Endometrium (tissue), 2 donors: ENCODE measurements around the gene LRIT2.

ENCODE experiments used
- FAIRE-seq: peaks from 2 replicates; lab custom pipeline; 2012; peaks lifted over from hg19 to GRCh38; lab: Jason Lieb, UNC
- donor health status: control.
- donor health status: control.

LRIT2 gene

DNA sequence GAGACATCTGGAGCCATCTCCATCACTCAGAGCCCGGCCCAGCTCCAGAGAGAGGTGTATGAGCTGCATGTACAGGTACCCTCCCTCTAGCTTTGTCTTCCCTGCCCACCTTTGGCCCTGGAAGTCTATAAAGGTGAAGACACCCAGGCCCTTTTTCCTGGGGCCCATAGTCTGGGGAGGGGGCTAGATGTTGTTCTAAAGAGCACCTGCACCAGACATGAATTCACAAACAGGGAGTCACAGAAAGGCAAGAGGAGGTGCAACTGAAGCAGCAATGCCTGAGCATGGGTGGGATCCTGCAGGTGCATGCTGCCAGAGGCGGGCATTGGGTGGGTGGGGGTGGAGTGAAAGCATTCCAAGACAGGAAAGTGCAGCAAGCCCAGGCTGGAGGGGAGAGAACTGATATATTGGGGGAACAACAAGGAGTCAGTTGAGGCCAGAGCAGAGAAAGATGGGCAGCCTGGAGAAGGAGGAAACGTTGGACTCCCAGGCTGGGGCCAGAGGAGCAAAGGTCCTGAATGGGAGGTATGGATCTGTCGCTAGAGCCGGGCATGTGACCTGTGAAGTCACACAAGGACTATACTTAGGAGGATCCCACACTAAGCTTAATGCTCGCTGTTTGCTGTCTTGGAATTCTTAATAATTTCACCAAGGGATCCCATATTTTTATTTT is 19.4 kb downstream of the LRIT2 start:
- no peak for FAIRE-seq

DNA sequence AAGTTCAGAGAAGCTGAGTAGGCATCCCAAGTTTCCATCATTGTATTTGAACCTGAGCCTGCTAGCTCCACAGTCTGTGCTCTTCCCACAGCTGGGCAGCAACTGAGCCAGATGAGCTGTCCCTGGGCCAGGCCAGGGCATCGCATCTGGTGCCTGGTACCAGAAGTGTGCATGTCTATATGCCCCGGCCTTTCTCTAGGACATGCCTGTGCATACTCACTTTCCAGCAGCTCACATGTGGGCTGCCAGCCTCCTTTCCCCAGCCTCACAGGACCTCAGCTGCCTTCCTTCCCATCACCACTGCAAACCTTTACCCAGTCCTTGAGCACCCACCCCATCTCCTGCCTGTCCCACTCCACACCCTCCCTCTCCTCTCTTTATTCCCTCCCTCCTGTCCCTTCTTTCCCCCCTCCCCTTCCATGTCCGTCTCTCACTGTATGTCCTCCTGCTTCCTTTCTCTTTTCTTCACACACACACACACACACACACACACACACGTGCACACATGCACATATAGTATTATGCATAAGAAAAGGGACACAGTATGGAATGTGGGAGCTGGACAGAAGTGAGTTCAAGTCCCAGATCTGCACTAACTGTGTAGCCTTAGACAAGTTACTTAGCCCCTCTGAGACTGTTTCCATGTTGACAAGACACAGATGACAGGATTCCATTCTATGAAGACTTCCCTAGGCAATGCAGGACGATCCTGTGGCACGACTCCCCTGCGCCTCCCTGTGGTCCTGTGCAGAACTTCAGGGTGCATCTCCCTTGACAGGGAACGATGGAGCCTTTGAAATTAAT is 20.1 kb downstream of the LRIT2 start:
- no peak for FAIRE-seq

DNA sequence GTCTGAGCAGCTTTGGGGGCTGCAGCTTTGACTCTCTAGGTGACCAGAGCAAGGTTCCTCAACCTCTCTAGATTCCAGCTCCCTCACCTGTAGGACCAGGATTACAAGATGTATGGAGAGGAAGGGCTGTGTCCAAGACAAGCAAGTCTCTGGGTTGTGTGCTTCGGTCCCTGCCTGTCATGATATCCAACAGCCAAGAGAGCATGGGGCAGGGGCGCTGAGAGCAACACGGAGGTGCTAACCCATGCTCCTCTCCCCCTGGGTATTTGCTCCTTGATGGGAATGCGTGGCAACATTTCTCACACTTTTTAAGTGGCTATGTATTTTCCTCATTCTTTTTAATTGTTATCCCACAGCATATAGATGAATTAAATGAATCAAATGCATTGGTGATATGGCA is 20.7 kb downstream of the LRIT2 start:
- no peak for FAIRE-seq

DNA sequence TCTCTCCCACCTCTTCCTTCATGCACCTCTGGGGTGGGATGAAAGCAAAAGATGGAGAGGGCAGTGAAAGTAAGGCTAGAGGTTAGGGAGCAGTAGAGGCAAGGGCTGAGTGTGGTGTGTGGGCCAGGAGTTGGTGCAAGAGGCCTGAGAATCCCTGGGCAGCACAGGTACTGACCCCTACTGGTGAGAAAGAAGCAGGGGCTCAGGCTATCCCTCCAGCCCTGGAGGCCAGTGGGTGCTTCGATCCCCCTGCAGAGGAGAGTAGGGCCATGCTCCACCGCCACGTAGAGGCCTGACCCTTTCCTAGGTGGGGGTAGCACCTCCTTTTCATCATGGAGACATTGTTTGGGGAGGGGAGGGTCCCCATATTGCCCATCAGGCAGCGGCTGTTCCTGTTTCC is 21.2 kb downstream of the LRIT2 start:
- no peak for FAIRE-seq

DNA sequence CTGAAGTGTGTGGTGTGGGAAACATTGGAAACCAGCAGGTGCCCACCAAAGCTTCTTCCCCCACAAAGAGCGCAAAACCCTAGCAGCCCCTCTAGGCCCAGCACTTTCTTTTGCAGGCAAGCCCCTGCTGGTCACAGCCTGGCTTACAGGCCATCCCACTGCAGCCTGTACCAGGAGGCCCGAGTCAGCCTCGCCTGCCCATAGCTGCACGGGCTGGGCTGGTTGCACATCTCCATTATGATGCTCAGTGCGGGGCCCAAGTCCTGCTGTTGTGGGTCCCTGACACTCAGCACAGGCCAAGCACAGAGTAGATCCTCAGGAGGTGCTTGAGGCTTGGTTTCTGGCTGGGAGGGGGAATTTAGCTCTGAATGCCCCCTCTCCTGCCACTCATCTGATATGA is 23.0 kb downstream of the LRIT2 start:
- no peak for FAIRE-seq

DNA sequence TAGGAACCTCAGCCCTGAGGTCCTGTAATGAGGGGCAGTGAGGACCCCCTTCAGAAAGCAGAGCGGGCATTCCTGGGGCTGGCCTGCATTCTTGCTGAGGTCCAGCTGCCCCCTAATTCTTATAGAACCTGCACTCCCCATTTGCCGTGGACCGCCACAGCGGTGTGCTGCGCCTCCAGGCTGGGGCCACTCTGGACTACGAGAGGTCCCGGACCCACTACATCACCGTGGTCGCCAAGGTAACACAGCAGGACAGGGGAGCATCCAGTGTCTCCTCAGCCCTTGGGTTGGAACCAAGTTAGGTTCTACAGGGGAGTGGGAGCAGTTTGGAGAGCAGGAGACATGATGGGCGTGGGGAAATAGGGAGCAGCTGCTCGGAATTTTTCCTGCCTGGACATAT is 23.7 kb downstream of the LRIT2 start:
- no peak for FAIRE-seq

DNA sequence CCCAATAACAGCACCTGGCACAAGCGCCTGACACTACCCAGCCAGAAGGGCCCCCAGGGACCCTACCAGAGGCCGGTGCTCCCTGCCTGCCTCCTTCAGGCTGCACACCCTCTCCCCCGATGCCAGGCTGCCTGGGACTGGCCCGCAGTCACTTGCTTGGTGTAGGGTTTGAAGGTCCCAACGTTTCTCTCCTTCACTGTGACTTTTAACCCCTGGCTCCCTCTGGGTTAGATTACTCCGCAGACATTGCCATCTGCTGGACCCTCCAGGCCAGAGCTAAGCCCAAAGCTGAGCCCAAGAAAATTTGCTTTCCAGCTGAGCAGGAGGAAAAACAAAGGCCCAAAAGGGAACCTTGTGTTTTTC is 24.1 kb downstream of the LRIT2 start:
- no peak for FAIRE-seq

DNA sequence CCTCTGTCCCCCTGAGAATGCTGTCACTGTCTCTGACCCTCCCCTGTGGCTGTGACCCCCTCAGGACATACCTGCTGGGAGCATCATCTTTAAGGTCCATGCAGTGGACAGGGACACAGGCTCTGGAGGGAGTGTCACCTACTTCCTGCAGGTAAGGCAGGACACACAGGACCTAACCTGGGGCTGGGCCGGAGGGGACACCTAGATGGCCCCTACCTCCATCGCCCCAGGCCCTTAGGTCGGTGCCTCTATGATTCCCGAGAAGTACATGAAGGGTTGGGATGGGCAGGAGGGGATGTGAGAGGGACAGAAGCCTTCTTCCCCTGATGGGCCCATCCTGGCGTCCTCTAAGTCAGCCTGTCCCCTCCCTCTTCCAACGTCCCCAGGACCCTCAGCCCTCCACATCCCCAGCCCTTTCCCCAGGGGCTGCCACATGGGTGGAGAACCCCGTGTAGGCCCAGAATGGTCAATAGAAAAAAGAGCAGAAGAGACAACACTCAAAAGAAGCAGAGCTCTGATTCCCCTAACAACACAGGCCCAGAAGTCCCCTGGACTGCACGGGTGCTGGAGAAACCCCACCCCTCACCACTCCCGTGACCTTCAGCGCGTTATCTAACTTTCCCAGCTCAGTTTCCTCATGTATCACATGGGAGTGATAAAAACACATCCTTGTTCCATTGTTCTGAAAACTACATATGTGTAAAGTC is 24.7 kb downstream of the LRIT2 start:
- FAIRE-seq: no peak

DNA sequence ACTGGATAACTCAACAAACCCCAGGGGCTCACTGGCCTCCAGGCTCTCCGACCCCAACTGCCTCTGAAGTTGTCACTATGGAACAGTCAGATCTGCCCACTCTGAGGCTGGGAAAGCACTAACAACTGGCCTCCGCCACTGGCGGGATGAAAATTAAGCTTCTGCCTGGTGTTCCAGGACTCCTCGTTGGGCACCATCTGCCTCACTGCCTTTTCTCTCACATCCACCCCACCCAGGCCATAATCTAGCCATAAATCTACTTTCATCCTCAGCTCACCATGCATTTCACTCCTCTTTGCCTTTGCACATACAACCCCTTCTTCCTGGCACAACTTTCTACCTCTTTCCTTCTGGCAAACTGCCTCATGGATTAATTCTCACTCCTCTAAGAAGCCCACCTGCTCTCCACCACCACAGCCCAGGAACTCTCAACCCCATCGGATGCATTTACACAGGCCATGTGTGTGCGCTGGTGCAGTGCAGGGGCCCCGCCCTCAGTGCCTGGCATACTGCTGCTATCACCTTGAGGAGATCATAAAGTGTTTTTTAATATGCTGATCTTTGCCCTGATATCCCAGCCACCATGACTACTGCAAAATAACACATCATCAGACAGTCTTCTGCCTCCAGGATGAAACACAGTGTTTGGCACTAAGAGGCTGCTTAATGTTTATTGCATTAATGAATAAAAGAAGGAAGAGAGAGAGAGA is 27.0 kb downstream of the LRIT2 start:
- FAIRE-seq: no peak

DNA sequence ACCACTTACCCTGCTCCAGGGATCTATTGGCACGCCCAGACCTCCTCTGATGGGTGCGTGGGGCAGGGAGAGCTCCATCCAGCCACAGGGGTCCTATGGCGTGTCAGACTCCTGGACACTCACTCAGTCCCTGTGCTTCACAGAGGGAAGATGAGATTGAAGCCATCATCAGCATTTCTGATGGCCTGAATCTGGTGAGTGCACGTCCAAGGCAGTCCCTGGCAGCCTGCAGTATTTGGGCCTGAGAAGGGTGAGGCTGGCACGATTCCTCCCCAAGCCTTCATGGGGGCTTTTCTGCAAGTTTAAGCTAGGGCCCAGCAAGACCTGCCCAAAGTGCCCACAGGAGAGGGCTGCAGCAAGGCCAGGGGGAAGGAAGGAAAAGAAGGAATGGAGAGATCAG is 27.7 kb downstream of the LRIT2 start:
- FAIRE-seq: no peak

DNA sequence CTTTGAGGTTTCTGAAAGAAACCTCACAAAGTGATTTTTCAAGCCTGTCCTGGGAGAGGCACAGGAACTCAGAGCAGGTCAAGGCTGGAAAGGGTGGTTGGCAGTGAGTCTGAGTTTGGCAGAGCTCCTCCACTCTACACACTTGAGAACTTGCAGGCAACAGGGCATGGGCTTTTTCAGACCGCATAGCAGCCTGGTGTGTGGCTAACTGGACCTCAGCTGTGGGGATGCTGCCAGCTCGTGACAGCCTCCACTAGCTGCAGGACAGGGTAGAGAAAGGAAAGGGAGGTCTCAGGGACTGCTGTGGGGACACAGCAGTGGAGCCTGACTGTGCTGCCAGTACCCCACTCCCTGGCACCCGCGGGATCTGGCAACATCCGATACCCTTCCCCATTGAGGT is 28.4 kb downstream of the LRIT2 start:
- FAIRE-seq: no peak

DNA sequence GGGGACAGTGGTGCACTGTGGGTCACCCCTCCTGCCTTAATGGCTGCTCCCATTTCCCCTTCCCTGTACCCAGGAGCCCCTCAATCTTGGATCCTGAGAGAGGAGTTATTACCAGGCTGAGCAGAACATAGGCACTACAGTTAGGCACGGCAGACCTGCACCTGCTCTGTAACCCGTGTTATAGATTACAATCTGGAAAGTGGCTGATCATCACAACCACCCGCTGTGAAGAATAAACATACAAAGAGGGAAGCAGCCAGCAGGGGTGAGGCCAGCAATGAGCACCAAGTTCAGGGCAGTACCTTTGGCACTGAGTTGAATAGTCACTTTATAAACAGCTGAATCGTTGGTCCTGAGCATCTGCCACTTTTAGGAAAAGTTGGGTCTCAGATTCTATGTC is 29.3 kb downstream of the LRIT2 start:
- FAIRE-seq: no peak

DNA sequence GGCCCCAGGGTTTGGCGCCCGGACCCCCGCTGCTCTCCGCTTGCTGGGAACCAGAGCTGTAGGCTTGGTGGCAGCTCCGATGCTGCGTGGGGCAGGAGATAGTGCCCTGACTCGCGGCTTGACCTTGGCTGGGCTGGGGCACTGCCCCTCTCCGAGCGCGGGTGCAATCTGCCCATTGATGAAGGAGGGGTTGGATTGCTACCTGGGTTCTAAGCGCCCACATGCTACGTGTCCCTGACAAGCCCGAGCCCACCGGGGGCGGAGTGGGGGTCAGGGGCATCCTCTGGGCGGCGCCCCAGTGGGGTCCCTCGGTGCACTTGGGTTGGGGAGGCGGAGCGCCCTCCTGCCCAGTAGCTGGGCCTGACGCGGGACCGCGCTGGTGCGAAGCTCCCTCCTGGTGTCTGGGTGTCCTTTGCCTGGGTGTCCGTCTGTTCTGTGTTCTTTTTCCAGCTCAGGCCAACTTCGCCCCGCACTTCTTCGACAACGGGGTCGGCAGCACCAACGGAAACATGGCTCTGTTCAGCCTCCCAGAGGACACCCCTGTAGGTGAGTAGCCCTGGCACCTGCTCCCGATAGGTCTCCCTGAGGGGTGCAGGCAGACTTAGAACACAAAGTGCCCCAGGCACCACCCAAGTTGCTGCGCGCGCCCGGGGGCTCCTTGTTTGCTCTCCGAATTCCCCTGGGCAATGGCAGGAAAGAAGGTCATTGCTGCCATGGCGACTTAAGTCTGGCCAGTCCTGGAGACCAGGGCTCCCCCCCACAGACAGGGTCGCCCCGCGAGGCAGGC is 30.1 kb downstream of the LRIT2 start:
- no peak for FAIRE-seq

DNA sequence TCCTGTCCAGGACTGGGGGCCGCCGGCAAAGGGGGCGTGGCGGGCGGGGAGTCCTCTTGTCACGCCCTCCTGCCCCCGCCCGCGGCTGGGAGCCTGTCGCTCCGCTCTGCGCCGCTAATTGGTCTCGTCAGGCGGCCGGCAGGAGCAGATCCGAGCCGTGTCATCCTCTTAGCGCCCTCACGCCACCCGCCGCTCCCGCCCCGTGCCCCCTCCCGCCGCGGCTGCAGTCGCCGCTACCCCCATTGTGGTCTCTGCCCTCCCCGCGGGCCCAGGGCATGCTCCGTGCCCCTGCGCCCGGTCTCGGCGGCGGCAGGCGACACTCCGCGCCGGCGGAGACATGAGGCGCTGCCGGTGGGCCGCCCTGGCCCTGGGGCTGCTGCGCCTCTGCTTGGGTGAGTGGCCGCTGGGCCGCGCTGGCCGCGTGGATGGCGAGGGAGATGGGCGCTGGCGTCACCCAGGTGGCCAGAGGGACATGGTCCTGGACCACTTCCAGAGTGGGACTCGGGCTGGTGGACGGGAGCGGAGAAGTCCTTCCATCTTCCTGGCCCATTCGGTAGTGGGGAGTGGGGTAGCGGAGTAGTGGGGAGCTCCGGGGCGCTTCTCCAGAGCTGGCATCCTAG is 30.8 kb downstream of the LRIT2 start, which contains the start of gene CDHR1:
TSS of gene CDHR1 (plus strand) at position 114 of the 620 bp plus-strand sequence. CDS start at position 338, 224 bp downstream.
- FAIRE-seq: no peak

DNA sequence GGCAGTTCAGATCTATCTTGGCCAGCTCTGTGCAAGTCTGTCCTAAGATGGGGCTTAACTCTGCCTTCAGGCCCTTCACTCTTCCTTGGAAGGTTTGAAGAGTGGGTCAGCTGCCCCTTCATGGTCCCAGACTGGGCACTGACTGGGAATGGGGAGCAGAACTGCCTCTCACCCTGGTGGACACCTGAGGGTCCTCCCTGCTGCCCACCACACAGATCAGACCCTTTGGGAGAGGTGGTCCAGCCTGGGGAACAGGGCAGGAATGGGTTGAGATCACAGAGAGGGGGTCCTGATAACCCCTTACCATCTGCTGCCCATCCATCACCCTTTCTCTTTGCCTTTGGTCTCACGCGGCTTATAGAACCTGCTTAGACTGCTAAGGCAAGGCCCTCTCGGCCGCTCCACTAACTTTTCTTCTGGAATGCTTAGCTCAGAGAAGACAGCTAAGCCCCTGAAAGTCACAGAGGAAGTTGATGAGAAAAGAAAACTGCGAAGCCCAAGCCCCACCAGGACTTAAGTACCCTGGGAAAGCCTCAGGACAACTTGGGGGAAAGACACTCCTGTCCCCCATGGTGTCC is 31.4 kb downstream of the LRIT2 start:
- no peak for FAIRE-seq

DNA sequence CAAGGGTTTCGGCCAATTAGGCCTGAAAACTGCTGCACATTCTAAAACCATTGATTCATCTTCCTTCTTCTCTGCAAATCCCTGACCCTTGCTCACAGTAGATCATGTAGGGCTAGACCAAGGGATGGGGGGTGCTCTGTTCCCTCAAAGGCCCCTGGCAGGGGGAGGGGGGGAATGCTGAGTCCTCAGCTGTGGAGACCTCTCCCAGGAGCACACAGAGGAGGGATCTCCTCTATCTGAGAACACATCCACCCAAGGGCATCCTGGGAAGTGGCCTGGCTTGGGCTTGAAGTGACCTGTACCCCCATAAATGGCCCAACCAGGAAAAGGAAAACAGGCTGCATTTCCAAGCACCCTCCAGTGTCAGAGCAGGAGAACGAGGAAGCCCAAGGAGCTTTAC is 32.0 kb downstream of the LRIT2 start:
- no peak for FAIRE-seq

DNA sequence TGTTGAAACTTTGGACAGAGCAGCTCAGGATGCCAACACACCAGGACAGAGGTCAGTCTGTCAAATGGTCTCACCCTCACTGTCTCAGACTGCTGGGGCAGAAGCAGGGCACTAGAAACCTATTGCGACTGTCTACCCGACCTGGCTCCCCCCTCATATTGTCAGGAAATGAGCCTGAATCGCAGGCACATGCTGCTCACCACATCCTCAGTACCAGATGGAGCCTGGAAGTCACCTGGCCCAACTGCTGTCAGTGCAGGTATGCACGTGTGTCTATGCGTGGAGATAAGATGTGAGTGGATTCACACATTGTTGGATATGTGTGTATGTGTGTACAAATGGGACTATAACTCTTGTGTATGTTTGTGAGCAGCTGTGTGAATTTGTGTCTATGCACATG is 34.2 kb downstream of the LRIT2 start:
- no peak for FAIRE-seq

DNA sequence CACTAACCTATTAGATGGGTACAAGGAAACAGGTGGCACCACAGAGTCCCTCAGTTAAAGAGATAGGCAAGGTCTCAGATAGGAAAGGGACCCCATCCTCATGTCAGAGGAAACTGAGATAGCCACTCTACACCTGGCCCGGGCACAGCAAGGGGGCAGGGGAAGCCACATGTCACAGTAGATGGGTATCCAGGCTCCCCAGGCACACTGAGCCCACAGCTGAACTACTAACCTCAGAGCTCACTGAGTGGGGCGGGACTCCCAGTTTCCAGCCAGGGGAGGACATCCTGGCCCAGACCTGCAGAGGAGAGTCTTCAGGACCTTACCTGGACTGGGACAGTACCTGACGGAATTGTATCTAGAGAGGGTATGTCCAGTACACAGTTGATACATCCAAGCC is 34.7 kb downstream of the LRIT2 start:
- no peak for FAIRE-seq

DNA sequence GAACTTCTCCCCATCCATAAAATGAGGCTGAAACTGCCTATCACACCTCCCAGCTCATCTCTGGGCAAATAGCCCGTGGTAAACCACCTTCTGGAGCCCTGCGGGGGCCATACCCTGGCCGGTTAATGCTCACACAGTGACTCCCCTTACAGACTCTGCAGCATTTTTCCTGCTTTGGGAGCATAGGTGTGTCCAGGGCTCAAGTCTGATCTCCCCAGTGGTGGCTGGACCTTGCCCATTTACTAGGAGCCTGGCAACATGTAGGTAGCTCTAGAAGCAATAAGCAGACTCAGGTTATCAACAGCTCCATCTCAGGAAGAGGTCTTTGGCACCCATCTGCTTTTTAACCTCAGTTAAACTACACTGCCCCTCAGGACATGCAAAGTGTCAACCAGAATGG is 36.5 kb downstream of the LRIT2 start:
- no peak for FAIRE-seq

DNA sequence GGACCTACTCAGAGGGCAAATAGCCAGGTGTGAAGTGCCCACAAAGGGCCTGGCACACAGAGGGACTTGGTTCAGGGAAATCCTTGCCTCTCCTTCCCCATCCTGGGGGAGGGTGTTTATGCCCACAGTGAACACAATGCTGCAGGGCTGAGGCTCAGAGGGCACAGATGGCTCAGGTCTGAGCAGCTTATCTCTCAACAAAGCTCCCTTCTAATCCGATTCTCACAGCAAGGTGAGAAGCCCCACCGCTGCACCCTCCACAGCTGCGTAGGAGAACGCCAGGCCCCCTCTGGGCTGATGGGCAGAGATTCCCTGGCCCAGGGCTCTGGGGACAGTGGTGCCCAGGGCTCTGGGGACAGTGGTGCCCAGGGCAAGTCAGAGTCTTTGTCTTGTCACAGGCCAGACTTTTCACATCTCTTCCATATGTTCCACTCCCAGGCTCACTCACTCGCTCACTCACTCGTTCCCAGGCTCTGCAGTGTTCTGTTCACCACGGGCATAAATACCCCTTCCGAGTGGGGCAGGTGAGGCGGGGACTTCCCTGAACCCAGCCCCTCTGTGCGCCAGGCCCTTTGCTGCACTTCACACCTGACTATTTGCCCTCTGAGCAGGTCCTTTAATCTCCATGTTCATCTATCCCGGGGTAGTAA is 39.7 kb downstream of the LRIT2 start:
- FAIRE-seq: no peak
